ENCODE data around the gene PNPLA3.

PNPLA3 gene

GRCh38 chr22:43957871-43958270 lies 34.3 kb downstream of the PNPLA3 start:
- DNase-seq (ENCODE audit: low read depth): no peak

- no peak for DNase-seq (ENCODE audit: low read depth)
Observed at GRCh38 chr22:43964314-43964857, 40.8 kb downstream of the PNPLA3 start.

GRCh38 chr22:43967069-43967468 lies 43.5 kb downstream of the PNPLA3 start:
- no peak for DNase-seq (ENCODE audit: low read depth)

GRCh38 chr22:43968614-43969013 lies 45.0 kb downstream of the PNPLA3 start:
- DNase-seq (ENCODE audit: low read depth): no peak

- no peak for DNase-seq (ENCODE audit: low read depth)
Observed at GRCh38 chr22:43969021-43969878, 45.6 kb downstream of the PNPLA3 start.

- DNase-seq (ENCODE audit: low read depth): no peak
Observed at GRCh38 chr22:43969989-43970755, 46.6 kb downstream of the PNPLA3 start.

- no peak for DNase-seq (ENCODE audit: low read depth)
Observed at GRCh38 chr22:43971112-43971511, 47.5 kb downstream of the PNPLA3 start.

- no peak for DNase-seq (ENCODE audit: low read depth)
Observed at GRCh38 chr22:43972931-43973462, 49.4 kb downstream of the PNPLA3 start.

- DNase-seq (ENCODE audit: low read depth): no peak
Observed at GRCh38 chr22:43974028-43974545, 50.5 kb downstream of the PNPLA3 start.

GRCh38 chr22:43975041-43975440 lies 51.4 kb downstream of the PNPLA3 start:
- no peak for DNase-seq (ENCODE audit: low read depth)

- no peak for DNase-seq (ENCODE audit: low read depth)
Observed at GRCh38 chr22:43976861-43977795, 53.5 kb downstream of the PNPLA3 start.

GRCh38 chr22:43978558-43978957 lies 55.0 kb downstream of the PNPLA3 start:
- no peak for DNase-seq (ENCODE audit: low read depth)

- no peak for DNase-seq (ENCODE audit: low read depth)
Observed at GRCh38 chr22:43980579-43980978, 57.0 kb downstream of the PNPLA3 start.

- no peak for DNase-seq (ENCODE audit: low read depth)
Observed at GRCh38 chr22:43980996-43981395, 57.4 kb downstream of the PNPLA3 start.

- no peak for DNase-seq (ENCODE audit: low read depth)
Observed at GRCh38 chr22:43983808-43984207, 60.2 kb downstream of the PNPLA3 start.

- no peak for DNase-seq (ENCODE audit: low read depth)
Observed at GRCh38 chr22:43985532-43985931, 61.9 kb downstream of the PNPLA3 start.

- DNase-seq (ENCODE audit: low read depth): no peak
Observed at GRCh38 chr22:43988116-43988820, 64.7 kb downstream of the PNPLA3 start.

GRCh38 chr22:43988960-43989359 lies 65.4 kb downstream of the PNPLA3 start:
- DNase-seq (ENCODE audit: low read depth): no peak

- DNase-seq (ENCODE audit: low read depth): no peak
Observed at GRCh38 chr22:43990044-43990443, 66.4 kb downstream of the PNPLA3 start.

- DNase-seq (ENCODE audit: low read depth): no peak
Observed at GRCh38 chr22:43991316-43992020, 67.9 kb downstream of the PNPLA3 start.
